K562 (cell line): ENCODE results near the gene DGCR8. TPM values are rescaled to one million over a fixed set of nuclear protein-coding genes. Genes with fewer than 3 reads are reported as not detected.

ENCODE experiments used
- BHLHE40 ChIP-seq: IDR thresholded peaks from 2 replicates; pipeline ENCODE4 v1.6.1; 2011; ENCODE audit warnings: low read length, improper control_type of control experiment
- CREB1 ChIP-seq, 2 experiments: sonication (generic) in 1 of 2; formaldehyde crosslinking in 1 of 2; IDR thresholded peaks; 2 replicates each; pipeline versions ENCODE4 v1.6.1 to v1.8.0; 2012 to 2022; ENCODE audit warnings: inconsistent platforms in 1 of 2, mild to moderate bottlenecking in 1 of 2, missing genetic modification reagents in 1 of 2, moderate library complexity in 1 of 2
- DACH1 ChIP-seq: fragments of 450-650 bp; IDR thresholded peaks from 2 replicates; pipeline ENCODE4 v1.6.1; 2018; ENCODE audit not compliant: partially characterized antibody
- ETS2 ChIP-seq: IDR thresholded peaks from 2 replicates; pipeline ENCODE4 v1.6.1; 2016; ENCODE audit warnings: borderline replicate concordance, missing genetic modification characterization, mild to moderate bottlenecking, moderate library complexity, missing compliant biosample characterization; ENCODE audit not compliant: poor library complexity, severe bottlenecking
- FUS ChIP-seq: fragments of 200-400 bp; formaldehyde crosslinking; optimal IDR thresholded peaks from 2 replicates; pipeline ENCODE3; 2017; ENCODE audit warnings: low read depth, low read length
- GABPB1 ChIP-seq: sonication (generic); formaldehyde crosslinking; IDR thresholded peaks from 2 replicates; pipeline ENCODE4 v1.8.0; 2022; ENCODE audit warnings: mild to moderate bottlenecking, missing genetic modification reagents
- GTF2F1 ChIP-seq: IDR thresholded peaks from 2 replicates; pipeline ENCODE4 v1.6.1; 2011; ENCODE audit warnings: low read depth, low read length, improper control_type of control experiment
- L3MBTL2 ChIP-seq: fragments of 450-650 bp; IDR thresholded peaks from 2 replicates; pipeline ENCODE4 v1.6.1; 2016; ENCODE audit warnings: mild to moderate bottlenecking, moderate library complexity
- POLR2A ChIP-seq: fragments of 450-650 bp; conservative IDR thresholded peaks from 2 replicates; pipeline ENCODE4 v1.6.1; 2016
- RBM39 ChIP-seq: fragments of 200-400 bp; formaldehyde crosslinking; optimal IDR thresholded peaks from 2 replicates; pipeline ENCODE3; 2018; ENCODE audit warnings: low read depth, low read length
- RFX7 ChIP-seq: fragments of 250-450 bp; sonication (Bioruptor Pico); IDR thresholded peaks from 2 replicates; pipeline ENCODE4 v1.5.1; 2021; ENCODE audit warnings: mild to moderate bottlenecking
- SMARCA5 ChIP-seq: fragments of 450-650 bp; IDR thresholded peaks from 2 replicates; pipeline ENCODE4 v1.6.1; 2016
- SUPT5H ChIP-seq: fragments of 450-650 bp; IDR thresholded peaks from 2 replicates; pipeline ENCODE4 v1.6.1; 2016
- TBL1XR1 ChIP-seq, 2 experiments: IDR thresholded peaks; 2 replicates each; pipeline ENCODE4 v1.6.1; 2012; ENCODE audit warnings: improper control_type of control experiment in 2 of 2, low read length in 2 of 2, mild to moderate bottlenecking in 1 of 2
- TEAD1 ChIP-seq, 2 experiments: fragments of 450-650 bp in 1 of 2; sonication (generic) in 1 of 2; formaldehyde crosslinking; IDR thresholded peaks; 2 replicates each; pipeline versions ENCODE4 v1.4.0 to v1.8.0; 2020 to 2022; ENCODE audit warnings: mild to moderate bottlenecking in 2 of 2, missing genetic modification reagents in 1 of 2
- U2AF1 ChIP-seq: fragments of 200-400 bp; formaldehyde crosslinking; optimal IDR thresholded peaks from 2 replicates; pipeline ENCODE3; 2017; ENCODE audit warnings: mild to moderate bottlenecking, low read depth, low read length, moderate library complexity
- ZNF212 ChIP-seq: fragments of 450-650 bp; formaldehyde crosslinking; IDR thresholded peaks from 2 replicates; pipeline ENCODE4 v1.4.0; 2020; ENCODE audit warnings: mild to moderate bottlenecking
- ZNF23 ChIP-seq: fragments of 250-450 bp; sonication (Bioruptor Pico); IDR thresholded peaks from 2 replicates; pipeline ENCODE4 v1.4.0; 2020; ENCODE audit warnings: mild to moderate bottlenecking
- ZNF583 ChIP-seq: fragments of 250-450 bp; sonication (Bioruptor Pico); IDR thresholded peaks from 2 replicates; pipeline ENCODE4 v1.4.0; 2020
- polyA plus RNA-seq, 8 experiments: library from polyadenylated mRNA; depleted of rRNA in 4 of 8; stranded (reverse) in 5 of 8; unstranded in 3 of 8; fragments of >200 nt; fragmentation: Nextera tagmentation in 2 of 8; fragmentation: Illumina TruSeq in 1 of 8; extraction: Ambion mirVana in 2 of 8; extraction: Trizol in 1 of 8; gene quantifications; 2 replicates each; pipeline versions ENCODE4 v1.2.1 to v1.2.3, GENCODE V29; 2011 to 2014; ENCODE audit warnings: inconsistent platforms in 1 of 8, missing spikeins in 1 of 8
- total RNA-seq, 7 experiments: library from RNA; depleted of rRNA in 6 of 7; stranded (reverse); fragments of >200 nt in 6 of 7; fragmentation: Illumina TruSeq in 2 of 7; extraction: Trizol in 2 of 7; gene quantifications; 2 replicates each; pipeline versions ENCODE4 v1.2.1 to v1.2.3, GENCODE V29; 2011 to 2021; ENCODE audit warnings: low replicate concordance in 1 of 7
- TF ChIP-seq, protein P1 (sequence below): fragments of 250-450 bp; sonication (Bioruptor Pico); IDR thresholded peaks from 2 replicates; pipeline ENCODE4 v1.8.0; 2022; ENCODE audit warnings: inconsistent platforms
- TF ChIP-seq, protein P2 (sequence below): sonication (generic); formaldehyde crosslinking; IDR thresholded peaks from 2 replicates; pipeline ENCODE4 v1.9.0; 2022; ENCODE audit warnings: mild to moderate bottlenecking, missing genetic modification reagents
- TF ChIP-seq, protein P3 (sequence below): sonication (generic); formaldehyde crosslinking; IDR thresholded peaks from 2 replicates; pipeline ENCODE4 v1.8.1; 2023; ENCODE audit warnings: mild to moderate bottlenecking, missing genetic modification reagents
- TF ChIP-seq, protein P4 (sequence below): fragments of 150-350 bp; conservative IDR thresholded peaks from 2 replicates; pipeline ENCODE4 v1.6.1; 2014; ENCODE audit warnings: low read length

The DGCR8 gene
- total and polyA plus RNA-seq, 9 of the 15 experiments (the other 6 are each of a cell fraction or from before 2014, with no cell fraction given) = 5.9 to 144 (median 80.1) TPM

DNA sequence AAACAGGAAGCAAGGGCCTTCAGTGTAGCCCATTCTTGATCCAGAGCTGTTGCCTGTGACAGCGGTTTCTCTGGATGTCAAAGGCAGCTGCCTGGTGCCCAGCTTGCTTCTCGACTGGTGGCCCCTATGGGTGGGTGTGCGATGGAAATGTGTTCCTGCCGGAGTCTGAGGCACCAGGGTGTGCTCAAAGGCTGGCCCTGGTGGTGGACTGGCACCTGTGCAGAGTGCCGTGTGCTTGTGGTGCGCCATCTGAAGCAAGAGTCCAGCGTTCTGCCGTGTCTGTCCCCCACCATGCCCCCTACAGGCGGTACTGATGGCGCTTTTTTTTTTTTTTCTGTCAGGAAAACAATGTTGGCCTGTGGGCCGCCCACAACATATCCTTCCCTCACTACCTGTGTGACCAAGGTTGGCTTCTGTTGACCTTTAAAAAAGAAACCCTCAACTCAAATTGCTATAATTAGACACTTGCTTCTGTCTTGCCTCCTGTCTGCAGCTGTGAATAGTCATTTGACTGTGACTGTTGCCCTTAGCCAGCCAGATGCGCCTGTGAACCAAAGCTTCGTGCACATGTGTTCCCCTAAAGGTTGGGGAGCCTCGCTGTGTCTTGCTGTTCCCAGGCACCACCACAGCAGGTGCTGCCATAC lies 31.1 kb downstream of the DGCR8 start (continued):
- TF ChIP-seq, protein P1, sequence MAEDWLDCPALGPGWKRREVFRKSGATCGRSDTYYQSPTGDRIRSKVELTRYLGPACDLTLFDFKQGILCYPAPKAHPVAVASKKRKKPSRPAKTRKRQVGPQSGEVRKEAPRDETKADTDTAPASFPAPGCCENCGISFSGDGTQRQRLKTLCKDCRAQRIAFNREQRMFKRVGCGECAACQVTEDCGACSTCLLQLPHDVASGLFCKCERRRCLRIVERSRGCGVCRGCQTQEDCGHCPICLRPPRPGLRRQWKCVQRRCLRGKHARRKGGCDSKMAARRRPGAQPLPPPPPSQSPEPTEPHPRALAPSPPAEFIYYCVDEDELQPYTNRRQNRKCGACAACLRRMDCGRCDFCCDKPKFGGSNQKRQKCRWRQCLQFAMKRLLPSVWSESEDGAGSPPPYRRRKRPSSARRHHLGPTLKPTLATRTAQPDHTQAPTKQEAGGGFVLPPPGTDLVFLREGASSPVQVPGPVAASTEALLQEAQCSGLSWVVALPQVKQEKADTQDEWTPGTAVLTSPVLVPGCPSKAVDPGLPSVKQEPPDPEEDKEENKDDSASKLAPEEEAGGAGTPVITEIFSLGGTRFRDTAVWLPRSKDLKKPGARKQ = no peak
- TF ChIP-seq, protein P2, sequence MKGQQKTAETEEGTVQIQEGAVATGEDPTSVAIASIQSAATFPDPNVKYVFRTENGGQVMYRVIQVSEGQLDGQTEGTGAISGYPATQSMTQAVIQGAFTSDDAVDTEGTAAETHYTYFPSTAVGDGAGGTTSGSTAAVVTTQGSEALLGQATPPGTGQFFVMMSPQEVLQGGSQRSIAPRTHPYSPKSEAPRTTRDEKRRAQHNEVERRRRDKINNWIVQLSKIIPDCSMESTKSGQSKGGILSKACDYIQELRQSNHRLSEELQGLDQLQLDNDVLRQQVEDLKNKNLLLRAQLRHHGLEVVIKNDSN (CRISPR knock-in tag) = no peak
- TF ChIP-seq, protein P3, sequence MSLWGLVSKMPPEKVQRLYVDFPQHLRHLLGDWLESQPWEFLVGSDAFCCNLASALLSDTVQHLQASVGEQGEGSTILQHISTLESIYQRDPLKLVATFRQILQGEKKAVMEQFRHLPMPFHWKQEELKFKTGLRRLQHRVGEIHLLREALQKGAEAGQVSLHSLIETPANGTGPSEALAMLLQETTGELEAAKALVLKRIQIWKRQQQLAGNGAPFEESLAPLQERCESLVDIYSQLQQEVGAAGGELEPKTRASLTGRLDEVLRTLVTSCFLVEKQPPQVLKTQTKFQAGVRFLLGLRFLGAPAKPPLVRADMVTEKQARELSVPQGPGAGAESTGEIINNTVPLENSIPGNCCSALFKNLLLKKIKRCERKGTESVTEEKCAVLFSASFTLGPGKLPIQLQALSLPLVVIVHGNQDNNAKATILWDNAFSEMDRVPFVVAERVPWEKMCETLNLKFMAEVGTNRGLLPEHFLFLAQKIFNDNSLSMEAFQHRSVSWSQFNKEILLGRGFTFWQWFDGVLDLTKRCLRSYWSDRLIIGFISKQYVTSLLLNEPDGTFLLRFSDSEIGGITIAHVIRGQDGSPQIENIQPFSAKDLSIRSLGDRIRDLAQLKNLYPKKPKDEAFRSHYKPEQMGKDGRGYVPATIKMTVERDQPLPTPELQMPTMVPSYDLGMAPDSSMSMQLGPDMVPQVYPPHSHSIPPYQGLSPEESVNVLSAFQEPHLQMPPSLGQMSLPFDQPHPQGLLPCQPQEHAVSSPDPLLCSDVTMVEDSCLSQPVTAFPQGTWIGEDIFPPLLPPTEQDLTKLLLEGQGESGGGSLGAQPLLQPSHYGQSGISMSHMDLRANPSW (CRISPR knock-in tag) = no peak
- TF ChIP-seq TBL1XR1 (IDR thresholded peaks at IDR 0.05; ENCODE audit: low read length in 2 of 2) = no peak
- TF ChIP-seq CREB1 (IDR thresholded peaks at IDR 0.05) = 0 out of 2 replicates have a peak, but pooled peaks have one; percentile 22
- no peak for TF ChIP-seq CREB1 (CRISPR knock-in tag; IDR thresholded peaks at IDR 0.05)
- TF ChIP-seq ZNF212 (CRISPR knock-in tag) = no peak
- no peak for TF ChIP-seq ETS2
- TF ChIP-seq SUPT5H = peak; percentile 93
- no peak for TF ChIP-seq RBM39
- TF ChIP-seq, protein P4, sequence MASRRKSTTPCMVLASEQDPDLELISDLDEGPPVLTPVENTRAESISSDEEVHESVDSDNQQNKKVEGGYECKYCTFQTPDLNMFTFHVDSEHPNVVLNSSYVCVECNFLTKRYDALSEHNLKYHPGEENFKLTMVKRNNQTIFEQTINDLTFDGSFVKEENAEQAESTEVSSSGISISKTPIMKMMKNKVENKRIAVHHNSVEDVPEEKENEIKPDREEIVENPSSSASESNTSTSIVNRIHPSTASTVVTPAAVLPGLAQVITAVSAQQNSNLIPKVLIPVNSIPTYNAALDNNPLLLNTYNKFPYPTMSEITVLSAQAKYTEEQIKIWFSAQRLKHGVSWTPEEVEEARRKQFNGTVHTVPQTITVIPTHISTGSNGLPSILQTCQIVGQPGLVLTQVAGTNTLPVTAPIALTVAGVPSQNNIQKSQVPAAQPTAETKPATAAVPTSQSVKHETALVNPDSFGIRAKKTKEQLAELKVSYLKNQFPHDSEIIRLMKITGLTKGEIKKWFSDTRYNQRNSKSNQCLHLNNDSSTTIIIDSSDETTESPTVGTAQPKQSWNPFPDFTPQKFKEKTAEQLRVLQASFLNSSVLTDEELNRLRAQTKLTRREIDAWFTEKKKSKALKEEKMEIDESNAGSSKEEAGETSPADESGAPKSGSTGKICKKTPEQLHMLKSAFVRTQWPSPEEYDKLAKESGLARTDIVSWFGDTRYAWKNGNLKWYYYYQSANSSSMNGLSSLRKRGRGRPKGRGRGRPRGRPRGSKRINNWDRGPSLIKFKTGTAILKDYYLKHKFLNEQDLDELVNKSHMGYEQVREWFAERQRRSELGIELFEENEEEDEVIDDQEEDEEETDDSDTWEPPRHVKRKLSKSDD = no peak
- TF ChIP-seq GABPB1 (CRISPR knock-in tag) = no peak
- TF ChIP-seq GTF2F1 = peak; percentile 71; the same call in 1 of the 2 replicates
- peak; percentile 87 for TF ChIP-seq POLR2A
- TF ChIP-seq SMARCA5 = peak; percentile 70; the same call in 1 of the 2 replicates
- no peak for TF ChIP-seq TEAD1 (CRISPR knock-in tag; IDR thresholded peaks at IDR 0.05)
- TF ChIP-seq DACH1 = no peak
- TF ChIP-seq ZNF583 (CRISPR knock-in tag) = no peak
- TF ChIP-seq L3MBTL2 = no peak
- TF ChIP-seq ZNF23 (CRISPR knock-in tag) = no peak
- no peak for TF ChIP-seq U2AF1
- TF ChIP-seq FUS = no peak
- TF ChIP-seq RFX7 = no peak; the same call in 1 of the 2 replicates
- peak; percentile 43; the same call in 1 of the 2 replicates for TF ChIP-seq BHLHE40
